Heart left ventricle (tissue), 16 donors: ENCODE results near the gene SSR1. TPM values are rescaled to one million over a fixed set of nuclear protein-coding genes. Genes with fewer than 3 reads are reported as not detected.

Source experiments
- ATAC-seq, 4 donors: fragments of 200-7000 bp; cut with Tn5 transposase; one replicate each; pipeline ENCODE4 v1.9.1; 2020 to 2022; ENCODE audit warnings: moderate library complexity in 4 of 4, mild to moderate bottlenecking in 3 of 4, moderate number of reproducible peaks in 1 of 4
- DNase-seq, 5 donors: peaks; one replicate each; pipeline ENCODE4 v3.0.0-alpha.2; 2020
- H3K27ac ChIP-seq, 12 donors: fragments of 200-600 bp; sonication (generic) in 4 of 12; one replicate each; pipeline versions ENCODE4 v1.5.0 to v1.8.0; 2016 to 2022; ENCODE audit warnings: mild to moderate bottlenecking in 2 of 12
- H3K27me3 ChIP-seq, 9 donors: fragments of 200-600 bp; sonication (generic) in 2 of 9; one replicate each; pipeline versions ENCODE4 v1.5.1 to v1.8.0; 2016 to 2022; ENCODE audit warnings: mild to moderate bottlenecking in 3 of 9
- H3K36me3 ChIP-seq, 9 donors: fragments of 200-600 bp; sonication (generic) in 2 of 9; one replicate each; pipeline versions ENCODE4 v1.5.0 to v1.8.0; 2018 to 2022; ENCODE audit warnings: mild to moderate bottlenecking in 2 of 9
- H3K4me1 ChIP-seq, 12 donors: fragments of 200-600 bp; sonication (generic) in 4 of 12; one replicate each; pipeline versions ENCODE4 v1.5.0 to v1.8.0; 2016 to 2022; ENCODE audit warnings: mild to moderate bottlenecking in 3 of 12
- H3K4me3 ChIP-seq, 12 donors: fragments of 200-600 bp; sonication (generic) in 4 of 12; one replicate each; pipeline versions ENCODE4 v1.5.0 to v1.8.0; 2017 to 2022; ENCODE audit warnings: mild to moderate bottlenecking in 9 of 12, moderate library complexity in 4 of 12
- H3K9me3 ChIP-seq, 12 donors: fragments of 200-600 bp; sonication (generic) in 4 of 12; one replicate each; pipeline versions ENCODE4 v1.5.0 to v1.8.0; 2016 to 2022; ENCODE audit warnings: mild to moderate bottlenecking in 1 of 12
- POLR2A ChIP-seq, 2 donors: fragments of 450-650 bp; IDR thresholded peaks; one replicate each; pipeline ENCODE4 v1.6.1; 2017; ENCODE audit warnings: antibody characterized with exemption in 2 of 2, mild to moderate bottlenecking in 2 of 2, moderate library complexity in 2 of 2
- WGBS, 4 donors: extraction: QIAGEN DNeasy Blood & Tissue Kit in 2 of 4; methylation state at CpG; one replicate each; pipeline versions ENCODE4 v1.1.5 to v1.1.7; 2013 to 2018; 5-methylcytosine and 5-hydroxymethylcytosine counted together
- intact Hi-C, 10 donors: fragments of 100-400 bp; cut with DNase I; formaldehyde crosslinking; loops; one replicate each; pipeline versions ENCODE4 v1.11.1 to v1.14.2; 2022
- polyA plus RNA-seq, 2 donors: library from polyadenylated mRNA; stranded (reverse); fragments of 200-250 nt; gene quantifications; one replicate each; pipeline ENCODE4 v1.2.3, GENCODE V29; 2013
- total RNA-seq, 9 donors: library from RNA; depleted of rRNA in 2 of 9; stranded (reverse); fragments of >200 nt in 2 of 9; fragmentation: NEBNext Ultra II Directional in 3 of 9; extraction: Animal tissue kit (Norgen Biotek cat#: 25700) in 3 of 9; gene quantifications; one replicate each; pipeline versions ENCODE4 v1.1.0 to v1.2.4, GENCODE V29; 2016 to 2023
- TF ChIP-seq, protein P1 (sequence below), 12 donors: fragments of 200-600 bp; sonication (generic) in 4 of 12; IDR thresholded peaks; one replicate each; pipeline versions ENCODE4 v1.5.0 to v1.8.0; 2018 to 2022; ENCODE audit warnings: antibody characterized with exemption in 12 of 12, mild to moderate bottlenecking in 5 of 12
- donor health status: ischemic (EF 13 %, LVEDD 7.1; RV severe dilation, severe dysfunction).
- donor health status: healthy with polysubstance abuse.
- donor health status: DM: no; HTN: yes; CAD: no.
- donor health status: DM: no; HTN: no; CAD: no.
- donor health status: ischemic (EF 25% LVEDD 6.9; RV normal size, moderate dysfunction).
- donor health status: ischemic (EF 25% LVEDD 5.7; RV mildly dilated, moderate dysfunction).
- donor health status: healthy.
- donor health status: DM: yes; HTN: yes; CAD: no.
- donor health status: ischemic (EF 35%, LVEDD 5.7; RV mildly dilated, moderate dysfunction).
- donor health status: nonischemic (EF 11% LVEDD 7.7; RV severe dilation, severe dysfunction).
- donor health status: DM: yes; HTN: yes; CAD: no.
- donor health status: PGD.
- donor health status: ischemic (EF 29% LVEDD 5.4; RV normal size, mild dysfunction).
- donor health status: nonischemic (EF 23%, LVEDD 6.1; RV moderate dilation, normal function).

The SSR1 gene
- total and polyA plus RNA-seq, 11 donors = 8.6 to 106 (median 67.9) TPM

DNA sequence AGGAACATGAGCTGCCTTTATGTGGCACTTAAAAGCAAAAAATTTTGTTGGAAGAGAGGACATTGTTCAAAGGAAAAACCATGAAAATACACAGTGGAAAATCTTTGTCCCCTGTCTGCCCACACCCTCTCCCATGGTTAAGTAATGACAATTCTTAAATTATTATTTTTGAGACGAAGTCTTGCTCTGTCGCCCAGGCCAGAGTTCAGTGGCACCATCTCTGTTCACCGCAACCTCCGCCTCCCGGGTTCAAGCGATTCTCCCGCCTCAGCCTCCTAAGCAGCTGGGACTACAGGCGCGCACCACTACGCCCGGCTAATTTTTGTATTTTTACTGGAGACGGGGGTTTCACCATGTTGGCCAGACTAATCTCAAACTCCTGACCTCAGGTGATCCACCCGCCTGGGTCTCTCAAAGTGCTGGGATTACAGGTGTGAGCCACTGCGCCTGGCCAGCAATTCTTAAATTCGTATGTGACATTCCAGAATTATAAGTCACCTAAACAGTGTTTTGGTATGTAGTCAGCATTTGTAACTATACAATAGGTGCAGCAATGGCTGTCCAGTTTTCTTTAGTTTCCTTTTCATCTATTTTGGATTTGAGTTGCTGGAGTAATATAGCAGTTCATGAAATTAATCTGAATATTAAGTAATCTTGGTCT is 636 bp upstream of the SSR1 start:
- Histone ChIP-seq H3K9me3 (no peaks in the 10 kb centered on the region), H3K36me3 (peaks cover 0 to 15% (median 12%) of the 10 kb centered on the region in 9 donors), H3K27me3 (no peaks in the 10 kb centered on the region), H3K4me3 (peak overlapping the region in 11 of 12 donors; percentile 78 to 100 (median 91)), H3K4me1 (peaks cover 0 to 50% (median 19%) of the 10 kb centered on the region in 12 donors), H3K27ac (peak overlapping the region; percentile 51 to 97 (median 92))
- WGBS, 4 donors = 87 to 90% (median 88%) methylated on average over 15 of the region's 15 CpGs
- intact Hi-C loops = loop anchor here (1.0 to 10.0 kb wide), 5 partner anchors 71 to 301 kb away; partner anchors contain the start of genes CAGE1 (in 10 of the 10) and RIOK1 (in 10 of the 10)
- ATAC-seq (no peak), DNase-seq (no peak)
- TF ChIP-seq, protein P1, sequence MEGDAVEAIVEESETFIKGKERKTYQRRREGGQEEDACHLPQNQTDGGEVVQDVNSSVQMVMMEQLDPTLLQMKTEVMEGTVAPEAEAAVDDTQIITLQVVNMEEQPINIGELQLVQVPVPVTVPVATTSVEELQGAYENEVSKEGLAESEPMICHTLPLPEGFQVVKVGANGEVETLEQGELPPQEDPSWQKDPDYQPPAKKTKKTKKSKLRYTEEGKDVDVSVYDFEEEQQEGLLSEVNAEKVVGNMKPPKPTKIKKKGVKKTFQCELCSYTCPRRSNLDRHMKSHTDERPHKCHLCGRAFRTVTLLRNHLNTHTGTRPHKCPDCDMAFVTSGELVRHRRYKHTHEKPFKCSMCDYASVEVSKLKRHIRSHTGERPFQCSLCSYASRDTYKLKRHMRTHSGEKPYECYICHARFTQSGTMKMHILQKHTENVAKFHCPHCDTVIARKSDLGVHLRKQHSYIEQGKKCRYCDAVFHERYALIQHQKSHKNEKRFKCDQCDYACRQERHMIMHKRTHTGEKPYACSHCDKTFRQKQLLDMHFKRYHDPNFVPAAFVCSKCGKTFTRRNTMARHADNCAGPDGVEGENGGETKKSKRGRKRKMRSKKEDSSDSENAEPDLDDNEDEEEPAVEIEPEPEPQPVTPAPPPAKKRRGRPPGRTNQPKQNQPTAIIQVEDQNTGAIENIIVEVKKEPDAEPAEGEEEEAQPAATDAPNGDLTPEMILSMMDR (IDR thresholded peaks at IDR 0.05) = no peak
- no peak for TF ChIP-seq POLR2A (IDR thresholded peaks at IDR 0.05)

DNA sequence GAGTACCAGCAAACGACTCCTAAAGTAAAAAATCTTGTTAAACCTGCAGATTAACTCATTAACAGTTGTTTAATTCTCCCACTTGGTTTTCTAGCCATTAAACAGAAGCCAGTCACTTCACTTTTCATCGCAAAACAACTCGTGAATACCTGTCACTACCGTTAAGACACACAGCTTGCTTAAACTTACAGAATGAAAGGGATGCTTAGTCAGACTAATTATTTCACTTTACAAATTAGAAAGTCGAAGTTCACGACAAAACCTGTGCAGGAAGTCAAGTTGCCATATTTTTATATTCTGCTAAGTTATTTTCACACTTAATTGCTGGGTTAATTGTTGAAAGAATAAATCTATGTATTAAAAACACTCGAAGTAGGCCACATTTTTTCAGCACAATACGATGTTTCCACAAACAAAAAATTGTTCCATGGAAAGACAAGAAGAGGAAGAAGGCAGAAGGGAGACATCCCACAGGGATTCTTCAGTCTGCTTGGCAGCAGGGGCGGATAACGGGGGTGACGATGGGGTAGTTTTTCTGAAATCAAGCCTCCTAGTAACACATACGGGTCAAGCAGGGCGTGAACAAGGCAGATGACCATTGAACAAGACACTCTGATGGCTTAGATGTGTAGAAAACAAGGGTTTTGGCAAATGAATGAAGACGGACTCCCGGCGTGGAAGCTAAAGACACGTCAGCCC is 933 bp downstream of the SSR1 start:
- no peak for DNase-seq
- intact Hi-C loops = loop anchor here in 7 of 10 donors (2.0 to 10.0 kb wide), 4 partner anchors 73 to 303 kb away; partner anchors contain the start of genes CAGE1 (in 7 of the 7) and RIOK1 (in 7 of the 7)
- peak overlapping the region; percentile 78 to 100 (median 90) for H3K4me3 ChIP-seq
- H3K27me3 ChIP-seq = no peaks in the 10 kb centered on the region
- ATAC-seq = peak in 1 of 4 donors; percentile 2
- TF ChIP-seq, protein P1 (IDR thresholded peaks at IDR 0.05) = no peak
- TF ChIP-seq POLR2A (IDR thresholded peaks at IDR 0.05) = no peak
- peaks cover 0 to 30% (median 28%) of the 10 kb centered on the region in 9 donors for H3K36me3 ChIP-seq
- WGBS, 4 donors = 2 to 3% (median 2%) methylated on average over 17 of the region's 17 CpGs
- peaks cover 0 to 66% (median 21%) of the 10 kb centered on the region in 12 donors for H3K4me1 ChIP-seq
- H3K9me3 ChIP-seq = no peaks in the 10 kb centered on the region
- peak overlapping the region; percentile 48 to 97 (median 94) for H3K27ac ChIP-seq

DNA sequence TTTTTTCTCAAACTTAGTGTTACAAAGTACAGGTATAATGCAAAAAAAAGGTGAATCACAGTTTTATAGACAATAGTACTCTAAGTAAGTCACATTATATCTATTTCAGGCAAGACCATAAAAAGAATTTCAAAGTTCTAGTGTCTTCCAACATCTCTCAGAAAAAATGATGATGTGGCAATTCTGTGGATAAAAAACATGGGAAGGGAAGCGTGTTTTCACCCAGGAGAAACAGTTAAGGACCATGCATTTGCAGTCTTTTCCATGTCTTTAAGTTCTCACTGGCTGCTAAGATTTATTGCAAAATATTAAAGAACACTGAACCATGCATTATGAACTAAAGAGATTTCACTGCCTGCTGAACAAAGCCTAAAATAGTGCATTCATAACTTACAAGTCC is 1.8 kb downstream of the SSR1 start:
- H3K36me3 ChIP-seq = peaks cover 0 to 39% (median 35%) of the 10 kb centered on the region in 9 donors
- ATAC-seq (no peak), DNase-seq (no peak)
- peaks cover 0 to 66% (median 21%) of the 10 kb centered on the region in 12 donors for H3K4me1 ChIP-seq
- H3K4me3 ChIP-seq = peak overlapping the region in 3 of 12 donors; percentile 88 to 100 (median 98)
- intact Hi-C loops = loop anchor here in 5 of 10 donors (5.0 to 10.0 kb wide), 3 partner anchors 74 to 304 kb away; partner anchors contain the start of genes CAGE1 (in 3 of the 5) and RIOK1 (in 3 of the 5)
- no peak overlapping the region for H3K27ac ChIP-seq
- 71 to 78% (median 74%) methylated on average over 1 of the region's 1 CpG for WGBS, 4 donors
- no peaks in the 10 kb centered on the region for H3K27me3 ChIP-seq
- H3K9me3 ChIP-seq = no peaks in the 10 kb centered on the region
- TF ChIP-seq, protein P1 (IDR thresholded peaks at IDR 0.05) = no peak
- no peak for TF ChIP-seq POLR2A (IDR thresholded peaks at IDR 0.05)

DNA sequence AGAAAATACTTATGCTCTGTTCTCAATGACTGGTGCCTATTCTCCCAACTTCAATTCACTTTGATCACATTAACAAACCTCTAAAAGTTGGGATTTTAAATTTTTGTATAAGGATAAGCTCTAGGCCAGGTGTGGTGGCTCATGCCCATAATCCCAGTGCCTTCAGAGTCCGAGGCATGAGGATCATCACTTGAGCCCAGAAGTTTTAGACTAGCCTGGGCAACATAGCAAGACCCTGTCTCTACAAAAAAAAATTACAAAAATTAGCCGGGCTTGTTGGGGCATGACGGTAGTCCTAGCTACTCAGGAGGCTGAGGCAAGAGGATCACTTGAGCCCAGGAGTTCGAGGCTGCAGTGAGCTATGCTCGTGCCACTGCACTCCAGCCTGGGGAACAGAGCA is 3.9 kb downstream of the SSR1 start:
- ATAC-seq (no peak), DNase-seq (no peak)
- Histone ChIP-seq H3K27me3 (no peaks in the 10 kb centered on the region), H3K36me3 (peaks cover 0 to 60% (median 56%) of the 10 kb centered on the region in 9 donors), H3K27ac (no peak overlapping the region), H3K4me1 (peaks cover 0 to 72% (median 22%) of the 10 kb centered on the region in 12 donors), H3K4me3 (no peak overlapping the region), H3K9me3 (no peaks in the 10 kb centered on the region)
- intact Hi-C loops = no loop called here
- WGBS, 4 donors = 60 to 87% (median 76%) methylated on average over 5 of the region's 5 CpGs
- no peak for TF ChIP-seq POLR2A (IDR thresholded peaks at IDR 0.05)
- TF ChIP-seq, protein P1 (IDR thresholded peaks at IDR 0.05) = no peak
